Uterus (tissue), 4 donors: ENCODE results near the gene TALDO1. TPM values are rescaled to one million over a fixed set of nuclear protein-coding genes. Genes with fewer than 3 reads are reported as not detected.

Experiments used
- DNase-seq, 2 donors: peaks; one replicate each; pipeline ENCODE4 v3.0.0-alpha.2; 2019 to 2020
- H3K27ac ChIP-seq, 2 donors: fragments of 200-600 bp; sonication (generic); 1 replicate in 1 of 2; 2 replicates in 1 of 2; pipeline ENCODE4 v1.5.1; 2016 to 2018
- H3K27me3 ChIP-seq, 2 donors: fragments of 200-600 bp; sonication (generic); one replicate each; pipeline ENCODE4 v1.5.1; 2018 to 2019; ENCODE audit warnings: control low read depth in 1 of 2
- H3K36me3 ChIP-seq, 2 donors: fragments of 200-600 bp; sonication (generic); one replicate each; pipeline ENCODE4 v1.5.1; 2019; ENCODE audit warnings: control low read depth in 1 of 2
- H3K4me1 ChIP-seq, 2 donors: fragments of 200-600 bp; sonication (generic); one replicate each; pipeline ENCODE4 v1.5.1; 2018 to 2019; ENCODE audit warnings: control low read depth in 1 of 2
- H3K4me3 ChIP-seq, 2 donors: fragments of 200-600 bp; sonication (generic); 1 replicate in 1 of 2; 2 replicates in 1 of 2; pipeline ENCODE4 v1.5.1; 2018 to 2019; ENCODE audit warnings: mild to moderate bottlenecking in 1 of 2
- H3K9me3 ChIP-seq, 2 donors: fragments of 200-600 bp; sonication (generic); one replicate each; pipeline ENCODE4 v1.5.1; 2019; ENCODE audit warnings: control low read depth in 1 of 2
- POLR2A ChIP-seq, 2 donors: fragments of 450-650 bp; IDR thresholded peaks; one replicate each; pipeline ENCODE4 v1.6.1; 2016; ENCODE audit warnings: antibody characterized with exemption in 2 of 2, mild to moderate bottlenecking in 1 of 2, moderate library complexity in 1 of 2
- intact Hi-C: fragments of 100-400 bp; cut with DNase I; formaldehyde crosslinking; loops from one replicate; pipeline ENCODE4 v1.15.1; 2023; ENCODE audit warnings: low total_unique reads
- total RNA-seq, 4 donors: library from RNA; depleted of rRNA in 3 of 4; stranded (reverse); fragments of >200 nt in 3 of 4; gene quantifications; one replicate each; pipeline versions ENCODE4 v1.1.0 to v1.2.4, GENCODE V29; 2014 to 2023
- TF ChIP-seq, protein P1 (sequence below), 4 experiments: fragments of 200-600 bp in 2 of 4; fragments of 450-650 bp in 2 of 4; sonication (generic) in 2 of 4; IDR thresholded peaks; one replicate each; pipeline ENCODE4 v1.5.1; 2016 to 2019; ENCODE audit warnings: antibody characterized with exemption in 4 of 4, mild to moderate bottlenecking in 2 of 4, moderate library complexity in 1 of 4
- donor health status: DM: yes; HTN: yes; CAD: no.

Gene TALDO1
- total RNA-seq, 4 donors from 2014 or later, result 60.3 to 146 (median 66.9) TPM

DNA sequence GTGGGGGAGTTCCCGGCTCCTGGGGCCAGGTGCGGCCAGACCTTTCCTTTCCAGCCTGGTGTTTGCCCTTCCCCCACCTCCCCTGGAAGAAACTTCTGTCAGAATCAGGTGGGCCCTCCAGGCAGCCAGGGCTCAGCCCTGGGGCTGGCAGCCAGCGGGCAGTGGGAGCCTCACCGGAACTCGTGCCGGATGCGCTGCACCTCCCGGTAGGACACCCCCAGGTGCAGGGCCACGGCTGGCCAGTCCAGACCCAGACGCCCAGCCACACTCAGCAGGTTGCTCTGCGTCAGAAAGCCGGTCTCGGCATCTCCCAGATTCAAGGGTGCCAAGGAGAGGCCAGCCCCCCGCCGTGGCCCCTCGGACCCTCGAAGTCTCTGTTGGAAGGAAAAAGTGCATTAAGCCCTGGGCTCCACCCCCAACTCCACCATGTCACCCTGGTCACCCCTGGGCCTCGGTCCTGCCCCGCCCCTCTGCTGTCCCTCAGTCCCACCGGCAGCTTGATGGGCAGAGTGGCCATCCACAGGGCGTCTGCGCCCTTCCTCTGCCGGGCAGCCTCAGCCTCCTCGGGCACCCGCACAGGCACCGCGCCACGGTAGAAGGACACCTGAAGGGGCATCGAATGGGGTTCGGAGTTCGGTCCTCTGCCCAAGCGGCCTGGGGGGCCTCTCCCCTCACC lies 52.5 kb downstream of the TALDO1 start:
- H3K9me3 ChIP-seq, result no peaks in the 10 kb centered on the region
- intact Hi-C loops, result no loop called here
- DNase-seq, result no peak
- H3K4me3 ChIP-seq, result no peak overlapping the region
- H3K36me3 ChIP-seq, result no peaks in the 10 kb centered on the region
- peaks cover 6 to 31% of the 10 kb centered on the region in 2 donors for H3K4me1 ChIP-seq
- TF ChIP-seq POLR2A (IDR thresholded peaks at IDR 0.05), result no peak
- TF ChIP-seq, protein P1, sequence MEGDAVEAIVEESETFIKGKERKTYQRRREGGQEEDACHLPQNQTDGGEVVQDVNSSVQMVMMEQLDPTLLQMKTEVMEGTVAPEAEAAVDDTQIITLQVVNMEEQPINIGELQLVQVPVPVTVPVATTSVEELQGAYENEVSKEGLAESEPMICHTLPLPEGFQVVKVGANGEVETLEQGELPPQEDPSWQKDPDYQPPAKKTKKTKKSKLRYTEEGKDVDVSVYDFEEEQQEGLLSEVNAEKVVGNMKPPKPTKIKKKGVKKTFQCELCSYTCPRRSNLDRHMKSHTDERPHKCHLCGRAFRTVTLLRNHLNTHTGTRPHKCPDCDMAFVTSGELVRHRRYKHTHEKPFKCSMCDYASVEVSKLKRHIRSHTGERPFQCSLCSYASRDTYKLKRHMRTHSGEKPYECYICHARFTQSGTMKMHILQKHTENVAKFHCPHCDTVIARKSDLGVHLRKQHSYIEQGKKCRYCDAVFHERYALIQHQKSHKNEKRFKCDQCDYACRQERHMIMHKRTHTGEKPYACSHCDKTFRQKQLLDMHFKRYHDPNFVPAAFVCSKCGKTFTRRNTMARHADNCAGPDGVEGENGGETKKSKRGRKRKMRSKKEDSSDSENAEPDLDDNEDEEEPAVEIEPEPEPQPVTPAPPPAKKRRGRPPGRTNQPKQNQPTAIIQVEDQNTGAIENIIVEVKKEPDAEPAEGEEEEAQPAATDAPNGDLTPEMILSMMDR (IDR thresholded peaks at IDR 0.05), result no peak
- H3K27me3 ChIP-seq, result no peaks in the 10 kb centered on the region
- no peak overlapping the region for H3K27ac ChIP-seq

DNA sequence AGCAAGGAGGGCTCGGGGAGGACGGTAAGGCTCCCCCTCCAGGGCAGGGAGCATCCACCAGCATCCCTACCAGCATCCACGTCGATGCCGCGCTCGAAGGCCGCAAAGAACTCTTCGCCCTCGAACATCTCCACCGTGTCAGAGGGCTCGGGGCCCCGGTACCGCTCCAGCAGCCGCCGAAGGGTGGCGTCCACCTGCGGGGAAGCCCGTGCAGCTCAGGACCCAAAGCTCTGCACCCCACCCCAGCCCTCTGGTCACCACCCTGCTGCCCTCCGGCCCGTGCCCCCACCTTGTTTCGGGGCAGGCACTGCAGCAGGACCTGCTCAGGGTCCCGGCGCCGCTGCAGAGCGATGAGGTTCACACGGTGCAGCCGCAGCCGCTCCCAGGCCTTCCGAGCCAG lies 53.2 kb downstream of the TALDO1 start:
- intact Hi-C loops, result no loop called here

DNA sequence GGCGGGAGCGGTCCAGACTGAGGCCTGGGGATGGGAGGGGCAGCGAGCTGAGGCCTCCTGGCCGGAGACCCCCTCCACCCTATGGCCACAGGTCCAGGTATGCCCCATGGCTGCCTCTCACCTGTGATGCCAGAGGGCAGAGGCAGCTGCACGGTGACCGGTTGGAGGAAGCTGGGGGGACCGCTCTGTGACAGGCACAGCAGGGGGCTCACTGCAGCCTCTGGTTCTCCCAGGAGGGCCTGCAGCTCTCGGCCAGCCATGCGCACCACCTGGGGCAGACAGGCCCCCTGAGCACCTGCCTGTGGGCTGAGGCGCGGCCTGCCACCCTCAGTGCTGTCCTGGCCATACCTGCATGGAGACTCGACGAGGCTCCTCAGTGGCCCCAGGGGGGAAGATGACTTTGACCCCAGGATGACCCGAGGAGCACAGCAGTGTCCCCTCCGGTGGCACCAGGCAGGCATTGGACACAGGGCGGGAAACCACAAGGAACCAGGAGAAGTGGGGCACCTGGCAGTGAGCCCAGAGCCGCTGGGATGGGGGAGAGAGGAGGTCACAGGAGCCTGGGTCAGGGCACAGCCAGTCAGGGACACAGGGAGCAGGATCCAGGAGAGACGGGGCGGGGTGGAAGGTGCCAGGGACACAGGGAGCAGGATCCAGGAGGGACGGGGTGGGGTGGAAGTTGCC lies 54.0 kb downstream of the TALDO1 start:
- TF ChIP-seq, protein P1 (IDR thresholded peaks at IDR 0.05), result no peak
- no peak for TF ChIP-seq POLR2A (IDR thresholded peaks at IDR 0.05)

More for the DNA sequence above, 53.2 kb downstream of the TALDO1 start:
- H3K9me3 ChIP-seq, result no peaks in the 10 kb centered on the region
- H3K4me3 ChIP-seq, result no peak overlapping the region
- no peak overlapping the region for H3K27ac ChIP-seq
- DNase-seq, result no peak
- peaks cover 6 to 25% of the 10 kb centered on the region in 2 donors for H3K4me1 ChIP-seq
- H3K36me3 ChIP-seq, result no peaks in the 10 kb centered on the region
- TF ChIP-seq POLR2A (IDR thresholded peaks at IDR 0.05), result no peak
- TF ChIP-seq, protein P1 (IDR thresholded peaks at IDR 0.05), result no peak
- H3K27me3 ChIP-seq, result no peaks in the 10 kb centered on the region

DNA sequence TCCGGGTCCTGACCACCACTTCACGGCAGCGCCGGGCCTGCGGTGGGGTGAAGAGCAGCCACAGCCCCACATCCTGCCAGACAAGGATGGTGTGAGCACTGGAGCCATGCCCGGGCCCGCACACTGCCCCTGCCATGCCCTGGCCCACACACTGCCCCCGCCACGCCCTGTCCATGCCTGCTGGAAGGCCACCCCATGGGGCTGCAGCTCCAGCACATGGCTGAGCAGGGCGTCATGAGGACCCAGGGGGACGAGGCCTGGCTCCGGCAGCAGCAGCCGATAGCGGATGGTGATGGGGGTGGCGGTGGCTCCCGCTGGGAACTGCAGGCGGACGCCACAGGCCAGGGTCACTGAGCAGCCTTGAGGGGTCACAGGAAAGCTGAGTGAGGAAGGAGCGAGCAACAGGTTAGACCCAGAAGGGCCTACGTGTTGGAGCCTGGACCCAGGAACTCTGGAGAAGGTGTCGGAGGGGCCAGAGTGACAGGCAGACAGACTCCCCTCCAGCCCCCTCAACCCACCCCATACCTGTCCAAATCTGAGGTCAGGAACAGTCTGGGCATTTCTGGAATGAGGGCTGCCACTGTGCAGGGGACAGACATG lies 54.9 kb downstream of the TALDO1 start:
- H3K4me3 ChIP-seq, result no peak overlapping the region
- intact Hi-C loops, result no loop called here
- no peak overlapping the region for H3K27ac ChIP-seq
- no peaks in the 10 kb centered on the region for H3K27me3 ChIP-seq
- DNase-seq, result no peak
- TF ChIP-seq, protein P1 (IDR thresholded peaks at IDR 0.05), result no peak
- no peak for TF ChIP-seq POLR2A (IDR thresholded peaks at IDR 0.05)
- no peaks in the 10 kb centered on the region for H3K9me3 ChIP-seq
- no peaks in the 10 kb centered on the region for H3K36me3 ChIP-seq
- H3K4me1 ChIP-seq, result peaks cover 0 to 12% of the 10 kb centered on the region in 2 donors

More for the DNA sequence above, 54.0 kb downstream of the TALDO1 start:
- intact Hi-C loops, result no loop called here
- DNase-seq, result no peak
- peaks cover 6 to 20% of the 10 kb centered on the region in 2 donors for H3K4me1 ChIP-seq
- no peaks in the 10 kb centered on the region for H3K27me3 ChIP-seq
- no peaks in the 10 kb centered on the region for H3K9me3 ChIP-seq
- no peak overlapping the region for H3K4me3 ChIP-seq
- no peak overlapping the region for H3K27ac ChIP-seq
- no peaks in the 10 kb centered on the region for H3K36me3 ChIP-seq
